Bronchial epithelial cell (primary cell): ENCODE measurements around the gene UBXN10. TPM values are rescaled to one million over a fixed set of nuclear protein-coding genes. Genes with fewer than 3 reads are reported as not detected.
"Not testable (repeated sequence)": the region's sequence is repeated elsewhere in the genome, so short reads cannot be mapped to it uniquely, and the experiment has no call there.

Experiments used
- DNase-seq: peaks from one replicate; pipeline ENCODE4 v3.0.0-alpha.2; 2010; ENCODE audit warnings: low read depth
- FAIRE-seq: peaks from 2 replicates; lab custom pipeline; 2011; peaks lifted over from hg19 to GRCh38; lab: Jason Lieb, UNC
- H3K27me3 ChIP-seq: 2 replicates; pipeline ENCODE4 v1.5.1; 2011; ENCODE audit warnings: low read length; ENCODE audit not compliant: control insufficient read depth, insufficient read depth
- H3K36me3 ChIP-seq: 2 replicates; pipeline ENCODE4 v1.5.1; 2011; ENCODE audit warnings: low read length; ENCODE audit not compliant: control insufficient read depth, insufficient read depth
- H3K4me3 ChIP-seq: 2 replicates; pipeline ENCODE4 v1.5.1; 2011; ENCODE audit warnings: mild to moderate bottlenecking, low read depth, low read length, control low read depth
- total RNA-seq: library from RNA; depleted of rRNA; stranded (reverse); fragments of >200 nt; gene quantifications from 2 replicates; pipeline ENCODE4 v1.2.1, GENCODE V29; 2014
- TF ChIP-seq, protein P1 (sequence below): IDR thresholded peaks from 2 replicates; pipeline ENCODE4 v1.5.1; 2011; ENCODE audit warnings: mild to moderate bottlenecking, moderate library complexity, low read length, control low read depth, inconsistent platforms; ENCODE audit not compliant: insufficient read depth, severe bottlenecking

The UBXN10 gene
- total RNA-seq, 1 donor from 2014 or later: under 0.01 TPM

DNA sequence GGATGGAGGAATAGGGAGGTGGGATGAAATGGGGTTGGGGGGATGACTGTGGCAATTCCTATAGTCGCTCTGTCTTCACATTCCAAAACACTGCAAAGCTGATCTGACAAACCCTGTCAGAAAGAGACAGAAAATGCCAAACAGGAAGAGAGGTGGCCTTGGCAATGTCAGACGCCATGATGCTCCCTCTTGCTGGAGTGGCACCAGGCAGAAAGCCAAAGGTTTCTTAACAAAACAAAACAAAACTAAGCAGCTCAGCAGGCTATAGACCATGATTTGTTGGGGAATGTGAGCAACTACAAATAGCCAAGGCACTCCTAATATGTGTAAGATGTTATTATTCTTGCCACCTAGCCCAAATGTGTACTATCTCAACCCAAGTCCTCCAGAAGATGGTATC lies 43.3 kb downstream of the UBXN10 start:
- peaks cover 2% of the 10 kb centered on the region for H3K27me3 ChIP-seq
- no peak overlapping the region for H3K4me3 ChIP-seq
- TF ChIP-seq, protein P1, sequence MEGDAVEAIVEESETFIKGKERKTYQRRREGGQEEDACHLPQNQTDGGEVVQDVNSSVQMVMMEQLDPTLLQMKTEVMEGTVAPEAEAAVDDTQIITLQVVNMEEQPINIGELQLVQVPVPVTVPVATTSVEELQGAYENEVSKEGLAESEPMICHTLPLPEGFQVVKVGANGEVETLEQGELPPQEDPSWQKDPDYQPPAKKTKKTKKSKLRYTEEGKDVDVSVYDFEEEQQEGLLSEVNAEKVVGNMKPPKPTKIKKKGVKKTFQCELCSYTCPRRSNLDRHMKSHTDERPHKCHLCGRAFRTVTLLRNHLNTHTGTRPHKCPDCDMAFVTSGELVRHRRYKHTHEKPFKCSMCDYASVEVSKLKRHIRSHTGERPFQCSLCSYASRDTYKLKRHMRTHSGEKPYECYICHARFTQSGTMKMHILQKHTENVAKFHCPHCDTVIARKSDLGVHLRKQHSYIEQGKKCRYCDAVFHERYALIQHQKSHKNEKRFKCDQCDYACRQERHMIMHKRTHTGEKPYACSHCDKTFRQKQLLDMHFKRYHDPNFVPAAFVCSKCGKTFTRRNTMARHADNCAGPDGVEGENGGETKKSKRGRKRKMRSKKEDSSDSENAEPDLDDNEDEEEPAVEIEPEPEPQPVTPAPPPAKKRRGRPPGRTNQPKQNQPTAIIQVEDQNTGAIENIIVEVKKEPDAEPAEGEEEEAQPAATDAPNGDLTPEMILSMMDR: no peak
- FAIRE-seq (no peak), DNase-seq (no peak)
- H3K36me3 ChIP-seq: no peaks in the 10 kb centered on the region

DNA sequence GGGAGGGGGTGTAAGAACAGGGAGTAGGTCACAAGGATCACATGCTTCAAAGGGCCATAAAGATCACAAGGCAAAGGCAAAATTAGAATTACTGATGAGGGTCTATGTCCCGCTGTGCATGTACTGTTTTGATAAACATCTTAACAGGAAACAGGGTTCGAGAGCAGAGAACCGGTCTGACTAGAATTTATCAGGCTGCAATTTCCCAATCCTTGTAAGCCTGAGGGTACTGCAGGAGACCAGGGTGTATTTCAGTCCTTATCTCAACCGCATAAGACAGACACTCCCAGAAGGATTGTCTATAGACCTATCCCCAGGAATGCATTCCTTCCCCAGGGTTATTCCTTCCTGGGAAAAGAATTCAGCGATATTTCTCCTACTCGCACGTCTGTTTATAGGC lies 46.7 kb downstream of the UBXN10 start:
- DNase-seq: peak; percentile 59
- not testable (repeated sequence) for H3K36me3 ChIP-seq, H3K27me3 ChIP-seq, H3K4me3 ChIP-seq, FAIRE-seq

DNA sequence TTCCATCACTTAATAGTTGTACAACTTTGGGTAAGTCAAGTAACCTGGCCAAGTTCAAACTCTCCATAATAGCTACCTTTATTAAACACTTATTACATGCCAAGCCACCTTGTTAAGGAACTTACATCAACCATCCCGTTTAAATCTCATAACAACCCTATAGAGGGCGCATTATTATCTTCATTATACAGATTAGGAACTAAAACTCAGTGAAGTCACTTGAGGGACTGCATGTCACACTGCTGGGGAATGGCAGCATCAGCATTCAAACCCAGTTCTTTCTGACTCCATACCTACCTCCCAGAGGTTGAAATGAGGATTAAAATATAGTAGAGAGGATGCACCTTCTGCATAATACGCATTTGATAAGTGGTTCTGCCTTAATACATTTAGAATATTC lies 47.5 kb downstream of the UBXN10 start:
- FAIRE-seq (no peak), DNase-seq (peak; percentile 52)
- H3K4me3 ChIP-seq: no peak overlapping the region
- no peaks in the 10 kb centered on the region for H3K27me3 ChIP-seq
- no peaks in the 10 kb centered on the region for H3K36me3 ChIP-seq
- TF ChIP-seq, protein P1: peak; percentile 17

DNA sequence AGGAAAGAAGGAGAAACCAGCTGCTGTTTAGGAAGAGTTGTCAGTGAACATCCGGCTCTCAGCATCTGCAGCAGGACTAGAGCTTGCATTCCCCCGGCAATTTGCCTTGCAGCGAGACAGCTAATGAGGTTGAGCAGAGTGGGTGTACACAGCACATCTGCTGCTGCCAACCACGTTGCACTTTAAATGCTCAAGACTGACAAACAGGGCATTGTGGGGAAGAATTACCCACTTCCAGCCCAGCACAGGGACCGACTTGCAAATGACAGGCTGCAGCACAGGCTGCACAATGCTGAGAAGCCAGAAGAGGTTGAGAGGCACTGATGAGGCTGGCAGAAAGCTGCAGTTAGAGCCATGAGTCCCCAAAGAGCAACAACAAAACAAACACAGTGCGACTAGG lies 48.0 kb downstream of the UBXN10 start:
- DNase-seq (no peak), FAIRE-seq (peak; percentile 68)
- TF ChIP-seq, protein P1: no peak
- H3K27me3 ChIP-seq: no peaks in the 10 kb centered on the region
- no peak overlapping the region for H3K4me3 ChIP-seq
- no peaks in the 10 kb centered on the region for H3K36me3 ChIP-seq

DNA sequence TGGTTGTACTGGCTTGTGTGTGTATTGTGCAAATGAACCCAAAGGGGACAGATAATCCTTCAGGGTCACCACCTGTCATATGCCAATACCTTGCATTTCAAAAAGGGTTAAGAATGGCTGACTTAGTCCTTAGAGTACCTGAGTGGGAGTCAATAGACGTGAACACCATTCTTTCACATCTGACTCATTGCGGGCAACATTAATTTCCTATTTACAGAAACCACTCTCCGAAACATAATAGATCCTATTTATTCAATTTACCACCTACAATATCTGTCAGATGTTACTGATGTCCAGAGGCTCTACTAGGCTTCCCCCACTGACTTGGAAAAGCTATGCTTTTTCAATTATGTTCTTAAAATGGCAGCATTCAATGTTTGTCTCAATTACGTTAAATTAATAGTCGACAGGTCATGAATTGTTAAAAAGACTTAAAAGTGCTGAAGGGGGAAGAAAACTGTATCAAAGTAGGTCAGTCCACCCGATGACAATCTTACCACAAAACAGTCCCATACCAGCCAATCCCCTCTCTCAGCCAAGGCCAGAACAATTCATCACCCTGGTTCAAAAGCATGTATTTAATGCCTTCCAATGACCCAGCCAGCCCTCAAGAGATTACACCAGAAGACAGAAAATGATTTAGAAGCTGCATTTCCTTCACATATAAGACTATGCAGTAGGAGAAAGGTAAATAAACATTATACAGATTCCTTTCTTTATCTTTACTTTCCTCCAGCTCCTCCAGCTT lies 49.1 kb downstream of the UBXN10 start:
- FAIRE-seq: no peak
- TF ChIP-seq, protein P1: no peak
- H3K27me3 ChIP-seq: no peaks in the 10 kb centered on the region

DNA sequence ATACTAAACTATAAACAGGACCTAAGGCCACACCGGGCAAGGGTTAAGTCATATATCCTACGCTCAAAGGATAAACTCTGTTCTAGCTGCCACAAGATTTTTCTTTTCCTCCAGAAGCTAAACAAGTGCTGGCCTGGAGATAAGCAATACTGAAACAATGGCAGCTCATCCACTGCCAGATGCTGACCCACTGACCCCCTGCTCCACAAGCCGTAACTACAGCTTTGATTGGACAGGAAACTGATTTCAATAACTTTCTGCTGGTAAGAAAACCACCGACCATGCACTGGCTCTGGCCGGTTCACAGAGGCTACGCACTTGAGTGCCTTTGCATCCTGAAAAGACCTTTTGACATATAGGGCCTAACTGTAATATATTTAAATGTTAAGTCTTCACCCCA lies 51.8 kb downstream of the UBXN10 start:
- DNase-seq: no peak
- Histone ChIP-seq H3K36me3 (no peaks in the 10 kb centered on the region), H3K4me3 (no peak overlapping the region), H3K27me3 (peaks cover 2% of the 10 kb centered on the region)
- TF ChIP-seq, protein P1: no peak
- no peak for FAIRE-seq

More for the DNA sequence above, 49.1 kb downstream of the UBXN10 start:
- H3K4me3 ChIP-seq: no peak overlapping the region
- no peaks in the 10 kb centered on the region for H3K36me3 ChIP-seq
- DNase-seq: no peak
